ENCODE measurements around the gene CFAP119.

CFAP119 gene

GRCh38 chr16:30764816-30765465 is 3.1 kb upstream of the CFAP119 start:
- DNase-seq (ENCODE audit: insufficient read length, low spot score) (no peak), FAIRE-seq (no peak)
- no peak for TF ChIP-seq TAF1 (IDR thresholded peaks at IDR 0.05; ENCODE audit: low read depth, low read length)
- no peak for TF ChIP-seq PAX5 (IDR thresholded peaks at IDR 0.05; ENCODE audit: insufficient read depth, low read length, severe bottlenecking)
- TF ChIP-seq SPI1 (IDR thresholded peaks at IDR 0.05; ENCODE audit: low read depth, low read length): no peak
- TF ChIP-seq POLR2A (IDR thresholded peaks at IDR 0.05; ENCODE audit: low read depth, low read length): no peak
- no peak for TF ChIP-seq POU2F2 (IDR thresholded peaks at IDR 0.05; ENCODE audit: low read depth, low read length)

DNA sequence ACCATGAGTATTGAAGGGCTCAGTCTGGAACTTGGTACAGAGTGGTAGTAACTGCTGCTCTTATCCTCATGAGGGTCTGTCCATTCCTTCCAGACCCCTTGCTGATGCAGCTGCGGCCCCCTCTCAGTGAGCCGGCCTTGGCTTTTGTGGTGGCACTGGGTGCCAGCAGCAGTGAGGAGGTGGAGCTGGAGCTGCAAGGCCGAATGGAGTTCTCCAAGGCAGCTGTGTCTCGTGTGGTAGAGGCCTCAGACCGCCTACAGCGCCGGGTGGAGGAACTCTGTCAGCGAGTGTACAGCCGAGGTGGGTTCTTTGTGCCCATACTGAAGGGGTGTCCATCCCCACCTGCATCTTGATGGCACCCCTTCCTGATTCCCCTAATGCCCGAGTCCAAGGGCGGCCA is 2.2 kb upstream of the CFAP119 start:
- DNase-seq (ENCODE audit: insufficient read length, low spot score) (no peak), FAIRE-seq (no peak)
- TF ChIP-seq PAX5 (IDR thresholded peaks at IDR 0.05; ENCODE audit: insufficient read depth, low read length, severe bottlenecking): no peak

DNA sequence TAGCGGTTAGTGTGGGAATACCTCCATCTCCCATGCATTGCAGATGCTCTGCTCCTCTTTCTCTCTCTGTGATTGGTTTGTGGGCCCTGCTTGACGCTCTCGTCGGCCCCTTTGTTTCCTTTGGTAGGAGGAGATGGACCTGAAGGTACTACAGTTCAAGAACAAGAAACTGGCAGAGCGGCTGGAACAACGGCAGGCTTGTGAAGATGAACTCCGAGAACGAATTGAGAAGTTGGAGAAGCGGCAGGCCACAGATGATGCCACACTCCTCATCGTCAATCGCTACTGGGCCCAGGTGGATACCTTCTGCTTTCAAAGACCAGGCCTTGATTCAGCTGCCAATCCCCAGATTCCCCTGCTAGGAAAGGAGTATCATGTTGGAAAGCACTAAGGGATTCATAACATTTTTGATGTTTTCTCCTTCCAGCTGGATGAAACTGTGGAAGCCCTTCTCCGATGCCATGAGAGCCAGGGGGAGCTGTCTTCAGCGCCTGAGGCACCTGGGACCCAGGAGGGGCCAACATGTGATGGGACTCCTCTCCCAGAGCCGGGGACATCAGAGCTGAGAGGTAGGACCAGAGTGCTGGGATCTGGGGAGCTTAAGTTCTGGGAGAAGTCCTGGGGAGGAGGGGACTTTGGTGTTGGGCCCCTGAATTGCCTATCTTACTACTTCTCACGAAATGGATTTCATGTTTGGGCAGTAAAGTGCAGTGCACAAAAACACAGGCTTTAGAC is 1.3 kb upstream of the CFAP119 start:
- FAIRE-seq: peak; percentile 28
- no peak for TF ChIP-seq POLR2A (IDR thresholded peaks at IDR 0.05; ENCODE audit: low read depth, low read length)
- no peak for TF ChIP-seq POLR2AphosphoS5 (IDR thresholded peaks at IDR 0.05; ENCODE audit: low read depth, low read length)
- TF ChIP-seq POU2F2 (IDR thresholded peaks at IDR 0.05; ENCODE audit: low read depth, low read length): no peak
- no peak for TF ChIP-seq SPI1 (IDR thresholded peaks at IDR 0.05; ENCODE audit: low read depth, low read length)
- no peak for TF ChIP-seq TAF1 (IDR thresholded peaks at IDR 0.05; ENCODE audit: low read depth, low read length)
- TF ChIP-seq PAX5 (IDR thresholded peaks at IDR 0.05; ENCODE audit: insufficient read depth, low read length, severe bottlenecking): no peak
- no peak for DNase-seq (ENCODE audit: insufficient read length, low spot score)

GRCh38 chr16:30761427-30761927 is 385 bp downstream of the CFAP119 start:
- TF ChIP-seq PAX5 (IDR thresholded peaks at IDR 0.05; ENCODE audit: insufficient read depth, low read length, severe bottlenecking) (no peak), POU2F2 (IDR thresholded peaks at IDR 0.05; ENCODE audit: low read depth, low read length) (0 out of 2 replicates have a peak, but pooled peaks have one; percentile 33), POLR2A (IDR thresholded peaks at IDR 0.05; ENCODE audit: low read depth, low read length) (0 out of 2 replicates have a peak, but pooled peaks have one; percentile 34)
- FAIRE-seq (peak; percentile 87), DNase-seq (ENCODE audit: insufficient read length, low spot score) (peak; percentile 49)

- DNase-seq (ENCODE audit: insufficient read length, low spot score) (no peak), FAIRE-seq (no peak)
- TF ChIP-seq TAF1 (IDR thresholded peaks at IDR 0.05; ENCODE audit: low read depth, low read length) (no peak), POLR2AphosphoS5 (IDR thresholded peaks at IDR 0.05; ENCODE audit: low read depth, low read length) (no peak), POU2F2 (IDR thresholded peaks at IDR 0.05; ENCODE audit: low read depth, low read length) (no peak), SPI1 (IDR thresholded peaks at IDR 0.05; ENCODE audit: low read depth, low read length) (no peak), POLR2A (IDR thresholded peaks at IDR 0.05; ENCODE audit: low read depth, low read length) (no peak)
These were observed 1.1 kb downstream of the CFAP119 start for GRCh38 chr16:30760577-30761426.

DNA sequence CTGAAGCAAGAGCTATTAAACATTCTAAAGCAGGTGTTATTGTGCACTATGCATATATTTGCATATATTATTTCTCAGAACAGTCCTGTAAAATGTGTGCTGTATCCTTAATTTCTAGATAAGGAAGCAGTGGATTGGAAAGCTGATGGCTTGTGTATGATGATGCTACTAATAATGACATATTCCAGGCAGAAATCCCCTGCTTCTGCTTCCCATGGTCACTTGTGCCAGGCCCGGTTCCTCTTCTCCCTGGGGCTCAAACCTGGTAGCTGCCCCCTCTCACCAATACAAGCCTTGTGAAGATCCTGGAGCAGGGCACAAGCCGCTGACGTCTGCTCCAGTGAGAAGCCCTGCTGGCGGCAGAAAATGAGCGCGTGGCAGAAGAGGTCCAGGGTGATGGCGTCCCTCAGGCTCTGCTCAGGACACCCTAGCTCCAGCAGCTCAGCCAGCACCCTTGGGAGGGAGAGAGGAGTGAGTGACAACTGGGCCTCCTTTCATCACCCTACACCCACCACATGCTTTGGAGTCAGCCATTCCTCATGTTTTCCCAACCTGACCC is 1.8 kb downstream of the CFAP119 start:
- DNase-seq (ENCODE audit: insufficient read length, low spot score) (no peak), FAIRE-seq (no peak)
- TF ChIP-seq POLR2AphosphoS5 (IDR thresholded peaks at IDR 0.05; ENCODE audit: low read depth, low read length) (no peak), TAF1 (IDR thresholded peaks at IDR 0.05; ENCODE audit: low read depth, low read length) (no peak), POU2F2 (IDR thresholded peaks at IDR 0.05; ENCODE audit: low read depth, low read length) (no peak), POLR2A (IDR thresholded peaks at IDR 0.05; ENCODE audit: low read depth, low read length) (no peak), PAX5 (IDR thresholded peaks at IDR 0.05; ENCODE audit: insufficient read depth, low read length, severe bottlenecking) (no peak), SPI1 (IDR thresholded peaks at IDR 0.05; ENCODE audit: low read depth, low read length) (no peak)

GRCh38 chr16:30758988-30759491 is 2.8 kb downstream of the CFAP119 start:
- FAIRE-seq: peak; percentile 26
- no peak for DNase-seq (ENCODE audit: insufficient read length, low spot score)
- TF ChIP-seq POLR2AphosphoS5 (IDR thresholded peaks at IDR 0.05; ENCODE audit: low read depth, low read length) (no peak), POLR2A (IDR thresholded peaks at IDR 0.05; ENCODE audit: low read depth, low read length) (no peak), TAF1 (IDR thresholded peaks at IDR 0.05; ENCODE audit: low read depth, low read length) (no peak), SPI1 (IDR thresholded peaks at IDR 0.05; ENCODE audit: low read depth, low read length) (peak; percentile 46), POU2F2 (IDR thresholded peaks at IDR 0.05; ENCODE audit: low read depth, low read length) (no peak), PAX5 (IDR thresholded peaks at IDR 0.05; ENCODE audit: insufficient read depth, low read length, severe bottlenecking) (no peak)

- DNase-seq (ENCODE audit: insufficient read length, low spot score) (no peak), FAIRE-seq (no peak)
- TF ChIP-seq TAF1 (IDR thresholded peaks at IDR 0.05; ENCODE audit: low read depth, low read length) (no peak), POLR2A (IDR thresholded peaks at IDR 0.05; ENCODE audit: low read depth, low read length) (no peak; the same call in 1 of the 2 replicates), POLR2AphosphoS5 (IDR thresholded peaks at IDR 0.05; ENCODE audit: low read depth, low read length) (no peak), PAX5 (IDR thresholded peaks at IDR 0.05; ENCODE audit: insufficient read depth, low read length, severe bottlenecking) (no peak), POU2F2 (IDR thresholded peaks at IDR 0.05; ENCODE audit: low read depth, low read length) (no peak), SPI1 (IDR thresholded peaks at IDR 0.05; ENCODE audit: low read depth, low read length) (no peak)
These were observed 4.5 kb downstream of the CFAP119 start for GRCh38 chr16:30757316-30757715.

DNA sequence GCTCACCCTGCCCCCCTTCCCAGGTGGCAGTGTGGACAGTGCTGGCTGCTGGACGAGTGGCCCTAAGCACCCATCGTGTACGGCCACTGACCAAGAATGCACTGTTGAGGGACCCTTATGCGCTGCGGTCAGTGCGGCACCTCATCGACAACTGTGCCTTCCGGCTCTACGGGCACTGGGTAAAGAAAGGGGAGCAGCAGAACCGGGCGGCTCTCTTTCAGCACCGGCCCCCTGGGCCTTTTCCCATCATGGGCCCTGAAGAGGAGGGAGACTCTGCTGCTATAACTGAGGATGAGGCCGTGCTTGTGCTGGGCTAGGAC is 5.1 kb downstream of the CFAP119 start:
- FAIRE-seq (no peak), DNase-seq (ENCODE audit: insufficient read length, low spot score) (no peak)
- TF ChIP-seq TAF1 (IDR thresholded peaks at IDR 0.05; ENCODE audit: low read depth, low read length) (no peak), POLR2A (IDR thresholded peaks at IDR 0.05; ENCODE audit: low read depth, low read length) (no peak), POLR2AphosphoS5 (IDR thresholded peaks at IDR 0.05; ENCODE audit: low read depth, low read length) (no peak), SPI1 (IDR thresholded peaks at IDR 0.05; ENCODE audit: low read depth, low read length) (no peak), POU2F2 (IDR thresholded peaks at IDR 0.05; ENCODE audit: low read depth, low read length) (no peak)
